Loucy (cell line): ENCODE results near the gene INTS1.
"Not testable (repeated sequence)": the region's sequence is repeated elsewhere in the genome, so short reads cannot be mapped to it uniquely, and the experiment has no call there.

Source experiments
- H2AFZ ChIP-seq: fragments of 200-600 bp; sonication (generic); 2 replicates; pipeline ENCODE4 v1.6.0; 2016; ENCODE audit warnings: antibody characterized with exemption, mild to moderate bottlenecking, low read length, moderate library complexity
- H3F3A ChIP-seq: fragments of 200-600 bp; 2 replicates; pipeline ENCODE4 v1.6.0; 2016; ENCODE audit warnings: antibody characterized with exemption, low read depth, mild to moderate bottlenecking
- H3K27me3 ChIP-seq: fragments of 200-600 bp; sonication (generic); 2 replicates; pipeline ENCODE4 v1.6.1; 2014; ENCODE audit warnings: low read length, mild to moderate bottlenecking; ENCODE audit not compliant: insufficient read depth, poor library complexity, severe bottlenecking
- H3K36me3 ChIP-seq: fragments of 200-600 bp; sonication (generic); 2 replicates; pipeline ENCODE4 v1.6.1; 2016; ENCODE audit warnings: low read length; ENCODE audit not compliant: insufficient read depth
- H3K4me1 ChIP-seq: fragments of 200-600 bp; sonication (generic); 2 replicates; pipeline ENCODE4 v1.5.1; 2014; ENCODE audit warnings: low read length, mild to moderate bottlenecking; ENCODE audit not compliant: insufficient read depth, poor library complexity, severe bottlenecking
- H3K4me2 ChIP-seq: fragments of 200-600 bp; sonication (generic); 2 replicates; pipeline ENCODE4 v1.6.0; 2014; ENCODE audit warnings: antibody characterized with exemption, low read length, low read depth, mild to moderate bottlenecking; ENCODE audit not compliant: poor library complexity, severe bottlenecking
- H3K4me3 ChIP-seq: fragments of 200-600 bp; sonication (generic); 2 replicates; pipeline ENCODE4 v1.5.1; 2014; ENCODE audit warnings: low read length, mild to moderate bottlenecking, mixed read lengths; ENCODE audit not compliant: poor library complexity, severe bottlenecking
- H3K79me2 ChIP-seq: fragments of 200-600 bp; sonication (generic); 2 replicates; pipeline ENCODE4 v1.6.1; 2014; ENCODE audit warnings: low read length; ENCODE audit not compliant: insufficient read depth
- H3K9ac ChIP-seq: fragments of 200-600 bp; sonication (generic); 2 replicates; pipeline ENCODE4 v1.6.0; 2014; ENCODE audit warnings: mild to moderate bottlenecking, low read depth, low read length, moderate library complexity; ENCODE audit not compliant: poor library complexity, severe bottlenecking
- H3K9me2 ChIP-seq: fragments of 200-600 bp; sonication (generic); replicated peaks from 2 replicates; pipeline ENCODE4 v1.6.1; 2016; ENCODE audit warnings: low read depth, low read length, mixed read lengths
- H3K9me3 ChIP-seq: fragments of 200-600 bp; sonication (generic); 2 replicates; pipeline ENCODE4 v1.6.1; 2014; ENCODE audit warnings: mild to moderate bottlenecking, antibody characterized with exemption, low read length, low read depth; ENCODE audit not compliant: insufficient read depth
- H4K20me1 ChIP-seq: fragments of 200-600 bp; sonication (generic); 2 replicates; pipeline ENCODE4 v1.6.0; 2014; ENCODE audit warnings: antibody characterized with exemption, low read length, mild to moderate bottlenecking; ENCODE audit not compliant: insufficient read depth, poor library complexity, severe bottlenecking
- EZH2phosphoT487 ChIP-seq: fragments of 200-600 bp; IDR thresholded peaks from 2 replicates; pipeline ENCODE4 v1.6.1; 2018; ENCODE audit warnings: antibody characterized with exemption, mild to moderate bottlenecking, moderate library complexity, borderline replicate concordance
- TF ChIP-seq, protein P1 (sequence below): fragments of 200-600 bp; sonication (generic); conservative IDR thresholded peaks from 2 replicates; pipeline ENCODE4 v1.5.1; 2014; ENCODE audit warnings: mild to moderate bottlenecking, antibody characterized with exemption, low read length

Gene INTS1

GRCh38 chr7:1446620-1447032, 57.6 kb downstream of the INTS1 start:
- TF ChIP-seq EZH2phosphoT487: no peak
- TF ChIP-seq, protein P1, sequence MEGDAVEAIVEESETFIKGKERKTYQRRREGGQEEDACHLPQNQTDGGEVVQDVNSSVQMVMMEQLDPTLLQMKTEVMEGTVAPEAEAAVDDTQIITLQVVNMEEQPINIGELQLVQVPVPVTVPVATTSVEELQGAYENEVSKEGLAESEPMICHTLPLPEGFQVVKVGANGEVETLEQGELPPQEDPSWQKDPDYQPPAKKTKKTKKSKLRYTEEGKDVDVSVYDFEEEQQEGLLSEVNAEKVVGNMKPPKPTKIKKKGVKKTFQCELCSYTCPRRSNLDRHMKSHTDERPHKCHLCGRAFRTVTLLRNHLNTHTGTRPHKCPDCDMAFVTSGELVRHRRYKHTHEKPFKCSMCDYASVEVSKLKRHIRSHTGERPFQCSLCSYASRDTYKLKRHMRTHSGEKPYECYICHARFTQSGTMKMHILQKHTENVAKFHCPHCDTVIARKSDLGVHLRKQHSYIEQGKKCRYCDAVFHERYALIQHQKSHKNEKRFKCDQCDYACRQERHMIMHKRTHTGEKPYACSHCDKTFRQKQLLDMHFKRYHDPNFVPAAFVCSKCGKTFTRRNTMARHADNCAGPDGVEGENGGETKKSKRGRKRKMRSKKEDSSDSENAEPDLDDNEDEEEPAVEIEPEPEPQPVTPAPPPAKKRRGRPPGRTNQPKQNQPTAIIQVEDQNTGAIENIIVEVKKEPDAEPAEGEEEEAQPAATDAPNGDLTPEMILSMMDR: no peak
- H3F3A ChIP-seq: no peaks in the 10 kb centered on the region
- H3K9ac ChIP-seq: no peak overlapping the region
- H3K27me3 ChIP-seq: no peaks in the 10 kb centered on the region
- no peak overlapping the region for H3K4me2 ChIP-seq
- H3K79me2 ChIP-seq: no peaks in the 10 kb centered on the region
- no peak overlapping the region for H2AFZ ChIP-seq
- H3K4me3 ChIP-seq: no peak overlapping the region
- H3K9me3 ChIP-seq: no peaks in the 10 kb centered on the region
- no peaks in the 10 kb centered on the region for H3K4me1 ChIP-seq
- no peaks in the 10 kb centered on the region for H3K9me2 ChIP-seq
- no peaks in the 10 kb centered on the region for H4K20me1 ChIP-seq
- H3K36me3 ChIP-seq: no peaks in the 10 kb centered on the region

DNA sequence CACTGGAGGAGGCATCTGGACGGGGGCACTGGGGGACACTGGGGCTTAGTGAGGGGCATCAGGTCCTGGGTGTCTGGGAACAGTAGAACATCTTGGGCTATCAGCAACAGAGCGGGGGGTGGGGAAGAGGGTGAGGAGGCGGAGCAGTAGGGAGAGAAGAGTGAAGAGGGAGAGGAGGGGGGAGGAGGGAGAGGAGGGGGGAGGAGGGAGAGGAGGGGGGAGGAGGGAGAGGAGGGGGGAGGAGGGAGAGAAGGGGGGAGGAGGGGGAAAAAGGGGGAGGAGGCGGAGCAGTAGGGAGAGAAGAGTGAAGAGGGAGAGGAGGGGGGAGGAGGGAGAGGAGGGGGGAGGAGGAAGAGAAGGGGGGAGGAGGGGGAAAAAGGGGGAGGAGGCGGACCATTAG, 58.2 kb downstream of the INTS1 start:
- not testable (repeated sequence) for H3K27me3 ChIP-seq, H3K9me3 ChIP-seq, H4K20me1 ChIP-seq, H3K79me2 ChIP-seq, H3F3A ChIP-seq, H3K9me2 ChIP-seq, H3K4me3 ChIP-seq, H3K36me3 ChIP-seq, H3K4me1 ChIP-seq, H3K9ac ChIP-seq, H2AFZ ChIP-seq, H3K4me2 ChIP-seq

DNA sequence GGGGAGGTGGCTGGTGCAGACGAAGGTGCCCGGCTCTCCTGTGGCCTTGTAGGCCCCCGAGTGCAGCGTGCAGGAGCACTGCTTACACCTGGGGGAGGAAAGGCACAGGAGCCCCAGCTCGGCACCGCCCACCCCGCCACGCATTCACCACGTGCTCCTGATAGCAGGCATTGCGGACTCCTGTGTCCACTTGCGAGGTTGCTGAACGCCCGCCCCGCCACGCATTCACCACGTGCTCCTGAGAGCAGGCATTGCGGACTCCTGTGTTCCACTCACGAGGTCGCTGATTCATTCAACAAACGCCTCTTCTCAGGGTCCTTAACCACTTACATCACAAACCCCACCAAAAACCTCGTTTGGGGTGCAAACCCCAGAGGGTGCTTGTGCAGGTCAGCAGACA, 58.8 kb downstream of the INTS1 start:
- no peaks in the 10 kb centered on the region for H3K36me3 ChIP-seq
- no peak overlapping the region for H3K4me3 ChIP-seq
- H3K9ac ChIP-seq: no peak overlapping the region
- H3K9me3 ChIP-seq: no peaks in the 10 kb centered on the region
- no peaks in the 10 kb centered on the region for H3K4me1 ChIP-seq
- H3K27me3 ChIP-seq: no peaks in the 10 kb centered on the region
- no peaks in the 10 kb centered on the region for H4K20me1 ChIP-seq
- no peak overlapping the region for H2AFZ ChIP-seq
- H3K4me2 ChIP-seq: no peak overlapping the region
- no peaks in the 10 kb centered on the region for H3K9me2 ChIP-seq
- TF ChIP-seq EZH2phosphoT487: no peak
- no peaks in the 10 kb centered on the region for H3K79me2 ChIP-seq
- H3F3A ChIP-seq: no peaks in the 10 kb centered on the region

GRCh38 chr7:1444925-1445322, 59.3 kb downstream of the INTS1 start:
- Histone ChIP-seq H3K27me3 (no peaks in the 10 kb centered on the region), H3K9ac (no peak overlapping the region), H3F3A (no peaks in the 10 kb centered on the region), H4K20me1 (no peaks in the 10 kb centered on the region), H3K79me2 (no peaks in the 10 kb centered on the region), H3K4me3 (no peak overlapping the region), H3K9me2 (no peaks in the 10 kb centered on the region), H3K4me2 (no peak overlapping the region), H2AFZ (no peak overlapping the region), H3K9me3 (no peaks in the 10 kb centered on the region), H3K4me1 (no peaks in the 10 kb centered on the region), H3K36me3 (no peaks in the 10 kb centered on the region)
- TF ChIP-seq, protein P1: no peak
- TF ChIP-seq EZH2phosphoT487: no peak
